Stimulated activated CD4-positive, alpha-beta T cell treated with anti-CD3 and anti-CD28 coated beads, TNF-alpha, amount 100 ng/mL, for 48 hours (primary cell): Measurements from ENCODE around the gene DNAJB12.
"Not testable (repeated sequence)": the region's sequence is repeated elsewhere in the genome, so short reads cannot be mapped to it uniquely, and the experiment has no call there.

Experiments
- DNase-seq, 3 donors: peaks; one replicate each; pipeline ENCODE4 v3.0.0-alpha.2; 2020; ENCODE audit warnings: low read depth in 3 of 3

Gene DNAJB12

GRCh38 chr10:72354356-72355213 lies at the start of gene DNAJB12:
Gene DNAJB12, minus strand, starts transcription at chr10:72354919. Its CDS starts 22 bp downstream, at chr10:72354897.
- DNase-seq, result peak; percentile 76 to 86 (median 81)

DNA sequence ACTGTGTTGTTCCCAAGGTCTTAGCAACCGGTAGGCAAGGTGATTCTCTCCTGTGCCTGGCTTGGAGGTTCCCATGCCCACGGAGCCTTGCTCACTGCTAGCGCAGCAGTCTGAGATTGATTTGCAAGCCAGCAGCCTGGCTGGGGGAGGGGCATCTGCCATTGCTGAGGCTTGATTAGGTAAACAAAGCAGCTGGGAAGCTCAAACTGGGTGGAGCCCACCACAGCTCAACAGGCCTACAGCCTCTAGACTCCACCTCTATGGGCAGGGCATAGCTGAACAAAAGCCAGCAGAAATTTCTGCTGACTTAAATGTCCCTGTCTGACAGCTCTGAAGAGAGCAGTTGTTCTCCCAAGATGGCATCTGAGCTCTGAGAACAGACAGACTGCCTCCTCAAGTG lies 40.9 kb upstream of the DNAJB12 start:
- not testable (repeated sequence) for DNase-seq

GRCh38 chr10:72392571-72392970 lies 37.9 kb upstream of the DNAJB12 start:
- no peak for DNase-seq

DNA sequence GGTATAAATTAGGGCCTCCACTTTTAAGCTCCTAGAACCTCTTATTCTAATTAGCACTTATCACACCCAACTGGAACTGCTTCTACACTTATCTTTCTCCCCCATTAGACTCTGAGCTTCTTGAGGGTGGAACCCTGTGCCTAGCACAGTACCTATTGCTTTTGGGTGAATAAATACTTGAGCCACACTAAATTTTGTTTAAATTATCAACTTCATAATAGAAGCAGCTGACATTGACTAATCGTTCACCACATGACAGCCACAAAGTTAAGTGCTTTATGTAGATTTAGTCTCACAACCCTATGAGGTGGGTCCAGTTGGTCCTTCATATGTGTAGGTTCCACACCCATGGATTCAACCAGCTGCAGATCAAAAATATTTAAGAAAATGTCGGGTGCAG lies 36.0 kb upstream of the DNAJB12 start:
- DNase-seq, result no peak

GRCh38 chr10:72389716-72390115 lies 35.0 kb upstream of the DNAJB12 start:
- no peak for DNase-seq

GRCh38 chr10:72389014-72389413 lies 34.3 kb upstream of the DNAJB12 start:
- DNase-seq, result no peak

GRCh38 chr10:72388062-72388461 lies 33.3 kb upstream of the DNAJB12 start:
- no peak for DNase-seq

- no peak for DNase-seq
These were observed 32.3 kb upstream of the DNAJB12 start for GRCh38 chr10:72386916-72387586.

DNA sequence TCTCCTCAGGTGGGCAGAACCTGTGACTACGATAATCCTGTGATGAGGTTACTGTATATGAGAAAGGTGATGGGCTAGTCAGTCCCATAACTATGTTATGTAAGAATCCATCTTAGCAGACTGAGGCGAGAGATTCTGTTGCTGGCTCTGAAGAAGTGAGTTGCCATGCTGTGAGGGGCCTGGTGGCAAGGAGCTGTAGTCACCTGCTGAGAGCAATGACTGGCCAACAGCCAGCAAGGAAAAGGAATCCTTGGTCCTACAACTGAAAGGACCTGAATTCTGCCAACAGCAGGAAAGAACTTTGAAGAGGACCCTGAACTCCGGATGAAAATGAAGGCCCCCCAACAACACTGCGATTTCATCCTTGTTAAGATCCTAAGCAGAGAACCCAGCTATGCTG lies 31.0 kb upstream of the DNAJB12 start:
- no peak for DNase-seq

DNA sequence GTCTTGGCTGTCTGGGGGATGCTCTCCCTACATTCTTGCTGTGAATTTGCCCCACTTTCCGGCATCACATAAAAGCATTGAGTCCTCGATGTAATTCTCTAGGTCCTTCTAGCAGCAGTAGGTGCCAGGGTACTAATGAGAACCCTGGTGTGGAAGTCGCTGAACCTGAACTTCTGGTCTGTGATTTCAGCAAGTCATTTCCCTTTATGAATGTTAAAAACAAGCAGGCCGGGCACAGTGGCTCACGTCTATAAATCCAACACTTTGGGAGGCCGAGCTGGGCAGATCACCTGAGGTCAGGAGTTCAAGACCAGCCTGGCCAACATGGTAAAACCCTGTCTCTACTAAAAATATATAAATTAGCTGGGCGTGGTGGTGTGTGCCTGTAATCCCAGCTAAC lies 30.3 kb upstream of the DNAJB12 start:
- DNase-seq, result not testable (repeated sequence)

- no peak for DNase-seq
These were observed 25.1 kb upstream of the DNAJB12 start for GRCh38 chr10:72379776-72380175.

DNA sequence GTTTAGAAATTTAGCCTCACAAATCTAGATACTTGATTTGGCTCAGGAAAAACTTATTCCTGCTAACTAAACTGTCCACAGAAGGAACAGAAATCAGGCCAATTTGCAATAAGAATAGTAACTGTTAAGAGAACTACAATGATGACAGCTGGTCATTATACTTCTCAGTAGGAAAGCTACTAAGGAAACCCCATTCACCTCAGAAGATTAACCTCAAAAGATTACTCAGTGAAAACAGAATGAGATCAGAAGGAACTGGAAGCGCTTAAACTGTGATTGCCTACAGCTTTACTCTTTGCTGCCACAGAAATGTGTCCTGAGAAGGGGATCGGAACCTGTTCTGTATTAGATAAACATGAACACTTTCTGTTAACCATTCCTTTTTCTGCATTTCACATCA lies 24.3 kb upstream of the DNAJB12 start:
- DNase-seq, result no peak

DNA sequence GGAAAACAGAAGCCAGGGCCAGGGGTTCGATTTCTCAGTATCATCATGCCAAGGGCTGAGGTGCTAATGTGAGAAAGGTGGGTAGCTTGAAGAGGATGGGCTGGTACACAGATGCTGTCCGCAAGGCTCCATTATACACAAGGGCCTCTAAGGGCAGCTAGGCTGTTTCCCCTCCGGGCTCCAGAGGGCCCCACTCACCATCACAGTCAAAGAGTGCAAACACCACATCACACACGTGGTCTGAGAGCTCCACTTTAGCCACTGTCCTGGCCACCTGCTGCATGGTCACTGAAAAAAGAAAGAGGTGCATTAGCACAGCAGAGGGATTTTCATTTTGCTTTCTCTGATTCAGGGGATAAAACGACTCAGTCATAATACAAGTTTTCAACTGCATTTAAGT lies 20.9 kb upstream of the DNAJB12 start:
- DNase-seq, result no peak

DNA sequence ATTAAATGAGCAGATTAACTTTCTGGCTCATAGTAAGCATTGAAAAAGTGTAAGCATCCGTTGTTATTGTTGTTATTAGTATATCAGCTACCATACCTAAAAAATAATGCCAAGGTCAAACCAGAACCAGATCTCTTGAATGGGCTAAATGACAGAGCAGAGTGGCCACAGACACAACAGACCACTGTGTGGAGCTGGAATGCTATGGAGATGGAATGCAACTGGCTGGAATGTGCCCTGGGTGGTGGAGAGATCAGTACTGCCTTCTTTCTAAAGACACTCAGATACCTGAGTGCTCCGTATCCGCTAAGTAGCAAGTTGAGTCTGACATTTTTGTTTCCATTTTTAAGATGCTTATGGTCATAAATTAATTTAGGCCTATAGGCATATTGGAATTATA lies 20.5 kb upstream of the DNAJB12 start:
- DNase-seq, result no peak

GRCh38 chr10:72370201-72370722 lies 15.5 kb upstream of the DNAJB12 start:
- no peak for DNase-seq

- no peak for DNase-seq
These were observed 12.7 kb upstream of the DNAJB12 start for GRCh38 chr10:72367301-72367960.

DNA sequence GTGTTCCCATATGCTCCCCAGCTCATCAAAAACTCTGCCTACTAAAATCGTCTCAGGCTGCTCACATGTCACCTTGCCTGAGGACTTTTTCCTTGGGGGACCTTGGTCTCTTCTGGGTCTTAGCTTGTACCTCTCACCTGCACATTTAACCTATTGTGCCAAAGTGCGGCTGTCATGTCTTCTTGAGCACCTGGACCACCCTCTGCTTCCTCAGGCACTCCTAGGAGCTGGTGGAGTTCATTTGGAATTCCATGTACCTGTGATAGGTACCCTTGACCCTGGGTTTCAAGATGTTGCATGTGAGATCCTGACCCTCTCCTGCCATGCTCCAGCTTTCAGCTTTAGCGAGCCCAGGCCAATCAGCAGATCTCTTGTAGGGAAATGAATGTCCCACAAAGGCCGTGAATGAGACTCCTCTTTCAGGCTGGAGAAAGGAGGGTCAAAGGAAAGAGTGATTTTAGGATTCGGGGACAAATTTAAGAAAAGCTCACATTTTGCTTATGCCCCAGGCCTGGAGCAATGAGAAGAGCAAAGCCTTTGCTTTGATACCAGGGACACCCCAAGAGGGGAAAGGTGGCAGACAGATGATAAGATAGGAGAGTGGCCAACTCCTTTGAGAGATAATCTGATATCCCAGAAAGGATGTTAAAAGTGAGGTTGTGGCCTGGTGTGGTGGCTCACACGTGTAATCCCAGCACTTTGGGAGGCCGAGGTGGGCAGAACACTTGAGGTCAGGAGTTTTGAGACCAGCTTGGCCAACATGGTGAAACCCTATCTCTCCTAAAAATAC lies 10.6 kb upstream of the DNAJB12 start:
- DNase-seq, result no peak

DNA sequence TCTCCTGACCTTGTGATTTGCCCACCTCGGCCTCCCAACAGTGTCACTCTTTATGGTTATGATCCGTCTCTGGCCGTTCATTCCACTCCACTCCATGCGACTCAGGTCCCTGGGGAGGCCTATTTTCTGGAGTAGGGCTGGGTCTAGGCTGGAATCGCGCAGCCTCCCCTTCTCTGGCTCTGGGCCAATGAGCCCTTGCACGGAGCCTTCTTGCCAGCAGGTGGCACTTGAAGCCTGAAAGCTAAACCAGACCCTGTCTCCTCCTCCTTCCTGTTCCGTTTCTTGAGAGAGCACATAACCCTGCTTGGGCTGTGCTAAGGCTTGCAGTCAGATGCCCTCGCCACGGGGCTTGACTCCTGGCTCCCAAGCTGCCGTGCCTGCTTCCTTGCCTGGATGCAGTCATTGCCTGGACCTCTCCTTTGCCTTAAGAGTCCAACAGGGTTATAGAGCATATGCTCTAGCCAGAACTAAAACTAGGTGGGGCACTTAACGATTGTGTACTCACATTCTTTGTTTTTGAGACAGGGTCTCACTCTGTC lies 9.6 kb upstream of the DNAJB12 start:
- DNase-seq, result peak; percentile 73 to 82 (median 76)

DNA sequence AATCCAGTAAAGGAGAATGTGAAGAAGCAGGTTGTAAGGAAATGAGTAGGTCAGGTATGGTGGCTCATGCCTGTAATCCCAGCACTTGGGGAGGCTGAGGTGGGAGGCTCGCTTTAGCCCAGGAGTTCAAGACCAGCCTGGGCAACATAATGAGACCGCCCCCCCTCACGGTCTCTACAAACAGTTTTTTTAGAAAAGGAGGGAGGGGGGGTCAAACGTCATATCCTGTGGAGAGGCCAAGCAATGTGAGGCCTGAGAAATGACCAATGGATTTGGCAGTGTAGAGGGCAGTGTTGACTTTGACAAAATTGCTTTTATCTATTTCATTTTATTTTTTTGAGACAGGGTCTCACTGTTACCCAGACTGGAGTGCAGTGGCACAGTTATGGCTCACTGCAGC lies 2.3 kb upstream of the DNAJB12 start:
- no peak for DNase-seq

DNA sequence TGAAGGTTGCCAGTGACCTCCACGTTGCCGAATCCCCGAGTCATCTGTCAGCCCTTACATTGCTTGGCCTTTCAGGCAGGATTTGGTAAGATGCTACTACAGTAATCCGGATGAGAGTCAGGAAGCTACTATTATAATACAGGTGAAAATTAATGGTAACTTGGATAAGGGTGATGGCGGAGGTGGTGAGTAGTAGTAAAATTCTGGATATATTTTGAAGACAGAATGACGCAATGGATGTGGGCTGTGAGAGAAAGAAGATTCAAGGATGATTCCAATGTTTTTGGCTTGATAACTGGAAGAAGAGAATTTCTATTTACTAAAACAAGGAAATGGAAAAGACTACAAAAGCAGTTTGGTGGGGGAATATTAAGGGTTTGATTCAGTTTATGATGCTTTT lies 1.4 kb upstream of the DNAJB12 start:
- no peak for DNase-seq

DNA sequence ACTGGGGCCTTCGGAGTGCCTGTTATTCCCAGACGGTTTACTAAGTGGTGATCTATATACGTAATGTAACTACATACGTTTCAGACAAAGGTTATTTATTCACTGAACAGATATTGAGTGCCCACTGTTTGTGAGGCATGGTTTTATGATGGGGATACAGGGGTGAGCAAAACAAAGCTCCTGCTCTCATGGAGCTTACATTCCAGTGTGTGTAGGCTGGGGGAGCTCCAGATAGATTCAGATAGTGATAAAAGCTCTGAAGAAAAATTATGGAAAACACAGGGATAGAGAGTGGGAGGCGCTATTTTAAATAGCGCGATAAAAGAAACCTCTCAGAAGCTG lies 466 bp upstream of the DNAJB12 start:
- DNase-seq, result no peak
